ENCODE results near the gene KLRG1. TPM values are rescaled to one million over a fixed set of nuclear protein-coding genes. Genes with fewer than 3 reads are reported as not detected.

Gene KLRG1
- total RNA-seq, 2 donors from 2014 or later, result 0.78 to 0.99 TPM

DNA sequence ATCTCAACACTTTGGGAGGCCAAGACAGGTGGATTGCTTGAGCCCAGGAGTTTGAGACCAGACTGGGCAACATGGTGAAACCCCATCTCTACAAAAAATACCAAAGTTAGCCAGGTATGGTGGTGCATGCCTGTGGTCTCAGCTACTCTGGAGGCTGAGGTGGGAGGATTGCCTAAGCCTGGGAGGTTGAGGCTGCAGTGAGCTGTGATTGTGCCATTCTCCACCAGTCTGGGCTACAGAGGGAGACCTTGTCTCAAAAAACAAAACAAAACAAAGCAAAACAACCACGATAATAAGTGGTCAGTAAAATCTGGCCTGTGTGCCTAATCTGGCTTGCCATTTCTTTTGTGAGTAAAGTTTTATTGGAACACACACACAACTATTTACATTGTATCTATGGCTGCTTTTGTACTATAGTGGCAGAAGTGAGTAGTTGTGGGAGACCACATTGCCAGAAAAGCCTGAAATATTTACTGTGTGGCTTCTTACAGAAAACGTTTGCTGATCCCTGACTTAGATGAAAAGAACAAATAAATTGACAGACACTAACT, 19.4 kb upstream of the KLRG1 start:
- Histone ChIP-seq H3K27ac (no peak overlapping the region), H3K36me3 (replicated peaks in 1 of 2; ENCODE audit: insufficient read depth in 1 of 2, low read depth in 2 of 2) (no peaks in the 10 kb centered on the region), H3K4me3 (no peak overlapping the region), H3K9me3 (no peaks in the 10 kb centered on the region), H3K4me1 (no peaks in the 10 kb centered on the region), H3K27me3 (no peaks in the 10 kb centered on the region)
- no peak for TF ChIP-seq POLR2A (IDR thresholded peaks at IDR 0.05)
- no peak for TF ChIP-seq CTCF (IDR thresholded peaks at IDR 0.05)
- WGBS, 2 donors, result 25 to 49% methylated on average over 2 of the region's 2 CpGs
- intact Hi-C loops (cut with DNase I), result no loop called here
- DNase-seq (no peak), ATAC-seq (no peak)

DNA sequence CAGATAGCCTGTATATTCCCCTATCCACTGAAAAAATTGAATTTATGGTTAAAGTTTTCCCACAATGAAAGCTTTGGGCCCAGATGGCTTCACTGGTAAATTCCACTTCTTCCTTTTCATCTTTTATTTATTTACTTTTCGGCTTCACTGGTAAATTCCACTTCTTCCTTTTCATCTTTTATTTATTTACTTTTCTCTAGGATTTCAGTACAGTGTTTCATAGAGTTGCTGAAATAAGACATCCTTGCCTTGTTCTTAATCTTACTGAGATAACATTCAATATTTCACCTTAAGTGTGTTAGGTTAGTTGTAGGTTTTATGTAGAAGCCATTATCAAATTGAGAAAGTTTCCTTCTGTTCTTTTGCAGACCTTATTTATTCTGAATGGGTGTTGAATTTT, 18.9 kb upstream of the KLRG1 start:
- Histone ChIP-seq H3K27me3 (no peaks in the 10 kb centered on the region), H3K9me3 (no peaks in the 10 kb centered on the region), H3K27ac (no peak overlapping the region), H3K4me1 (no peaks in the 10 kb centered on the region), H3K4me3 (no peak overlapping the region), H3K36me3 (replicated peaks in 1 of 2; ENCODE audit: insufficient read depth in 1 of 2, low read depth in 2 of 2) (no peaks in the 10 kb centered on the region)
- intact Hi-C loops (cut with DNase I), result no loop called here
- no peak for TF ChIP-seq CTCF (IDR thresholded peaks at IDR 0.05)
- TF ChIP-seq POLR2A (IDR thresholded peaks at IDR 0.05), result no peak
- ATAC-seq (no peak), DNase-seq (no peak)
- 63% methylated on average over 1 of the region's 1 CpG for WGBS, 2 donors

DNA sequence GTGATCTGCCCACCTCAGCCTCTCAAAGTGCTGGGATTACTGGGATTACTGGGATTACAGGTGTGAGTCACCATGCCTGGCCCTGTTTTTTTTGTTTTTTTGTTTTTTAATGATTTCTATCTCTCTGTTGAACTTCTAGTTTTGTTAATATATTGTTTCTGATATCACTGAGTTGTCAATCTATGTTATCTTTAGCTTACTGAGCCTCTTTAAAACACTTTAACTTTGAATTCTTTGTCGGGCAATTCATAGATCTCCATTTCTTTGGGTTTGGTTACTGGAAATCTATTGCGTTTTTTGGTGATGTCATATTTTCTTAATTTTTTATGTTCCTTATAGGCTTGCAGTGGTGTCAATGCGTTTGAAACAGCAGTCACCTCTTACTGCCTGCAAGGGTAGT, 9.2 kb upstream of the KLRG1 start:
- DNase-seq (no peak), ATAC-seq (no peak)
- intact Hi-C loops (cut with DNase I), result no loop called here
- no peak for TF ChIP-seq CTCF (IDR thresholded peaks at IDR 0.05)
- no peak for TF ChIP-seq POLR2A (IDR thresholded peaks at IDR 0.05)
- no peaks in the 10 kb centered on the region for H3K27me3 ChIP-seq
- no peaks in the 10 kb centered on the region for H3K36me3 ChIP-seq (replicated peaks in 1 of 2; ENCODE audit: insufficient read depth in 1 of 2, low read depth in 2 of 2)
- H3K4me3 ChIP-seq, result no peak overlapping the region
- 82 to 89% methylated on average over 3 of the region's 3 CpGs for WGBS, 2 donors
- H3K27ac ChIP-seq, result no peak overlapping the region
- H3K9me3 ChIP-seq, result no peaks in the 10 kb centered on the region
- H3K4me1 ChIP-seq, result no peaks in the 10 kb centered on the region

DNA sequence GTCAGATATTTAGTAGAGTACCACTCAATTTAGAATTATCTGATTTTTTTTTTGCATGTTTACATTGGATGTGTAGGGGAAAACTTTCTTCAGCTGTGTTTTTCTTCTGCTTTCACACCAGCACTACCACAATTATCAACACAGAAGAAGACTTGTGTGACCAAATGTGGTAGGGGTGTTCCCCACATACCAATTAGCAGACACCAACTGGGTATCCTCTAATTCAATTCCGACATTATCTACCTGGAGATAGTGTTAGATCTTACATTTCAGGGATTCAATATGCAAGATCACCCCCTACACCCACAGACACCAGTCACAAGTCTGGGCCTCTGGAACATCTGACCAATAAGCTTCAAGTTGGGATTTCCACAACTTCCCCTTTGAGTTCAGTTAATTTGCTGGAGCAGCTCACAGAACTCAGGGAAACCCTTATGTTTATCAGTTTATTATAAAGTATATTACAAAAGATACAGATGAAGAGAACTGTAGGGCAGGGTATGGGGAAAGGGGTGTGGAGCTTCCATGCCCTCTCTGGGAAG, 4.1 kb upstream of the KLRG1 start:
- Histone ChIP-seq H3K4me3 (no peak overlapping the region), H3K27ac (no peak overlapping the region), H3K9me3 (no peaks in the 10 kb centered on the region), H3K4me1 (no peaks in the 10 kb centered on the region), H3K27me3 (no peaks in the 10 kb centered on the region), H3K36me3 (replicated peaks in 1 of 2; ENCODE audit: insufficient read depth in 1 of 2, low read depth in 2 of 2) (no peaks in the 10 kb centered on the region)
- DNase-seq, result no peak
- intact Hi-C loops (cut with DNase I), result no loop called here
- ATAC-seq, result no peak
- TF ChIP-seq CTCF (IDR thresholded peaks at IDR 0.05) (no peak), POLR2A (IDR thresholded peaks at IDR 0.05) (no peak)
- WGBS, 2 donors, result 74 to 80% methylated on average over 1 of the region's 1 CpG

DNA sequence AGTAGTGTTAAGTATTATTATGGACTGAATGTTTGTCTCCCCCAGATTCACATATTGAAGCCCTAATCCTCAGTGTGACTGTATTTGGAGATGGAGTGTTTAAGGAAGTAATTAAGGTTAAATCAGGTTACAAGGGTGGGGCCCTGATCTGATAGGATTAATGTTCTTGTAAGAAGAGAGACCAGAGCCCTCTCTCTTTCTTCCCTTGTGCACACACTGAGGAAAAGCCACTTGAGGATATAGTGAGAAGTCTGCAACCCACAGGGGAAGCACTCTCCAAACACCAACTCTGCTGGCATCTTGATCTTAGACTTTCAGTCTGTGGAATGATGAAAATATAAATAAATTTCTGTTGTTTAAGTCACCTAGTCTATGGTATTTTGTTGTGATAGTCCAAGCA, 2.2 kb upstream of the KLRG1 start:
- no peak for ATAC-seq
- no peaks in the 10 kb centered on the region for H3K27me3 ChIP-seq
- TF ChIP-seq POLR2A (IDR thresholded peaks at IDR 0.05) (no peak), CTCF (IDR thresholded peaks at IDR 0.05) (no peak)
- no peak overlapping the region for H3K4me3 ChIP-seq
- H3K36me3 ChIP-seq (replicated peaks in 1 of 2; ENCODE audit: insufficient read depth in 1 of 2, low read depth in 2 of 2), result no peaks in the 10 kb centered on the region
- intact Hi-C loops (cut with DNase I), result no loop called here
- H3K27ac ChIP-seq, result no peak overlapping the region
- H3K4me1 ChIP-seq, result no peaks in the 10 kb centered on the region
- no peak for DNase-seq
- no peaks in the 10 kb centered on the region for H3K9me3 ChIP-seq

All from body of pancreas (tissue), 4 donors.